HCT116 (cell line): ENCODE data around the gene C16orf78. TPM values are rescaled to one million over a fixed set of nuclear protein-coding genes. Genes with fewer than 3 reads are reported as not detected.

Experiments used
- ATAC-seq: fragments of 200-7000 bp; cut with Tn5 transposase; 2 replicates; pipeline ENCODE4 v1.9.1; 2020; ENCODE audit warnings: mild to moderate bottlenecking, moderate library complexity
- BruUV-seq: library from RNA; stranded (reverse); fragments of 400-500 nt; replicated peaks from 2 replicates; lab custom pipeline; 2021; lab: Mats Ljungman, UMichigan
- CTCF ChIA-PET: fragments of 300-600 bp; sonication (Branson Sonifier 250); formaldehyde crosslinking; loops from one replicate; lab custom pipeline; 2021; ENCODE audit warnings: antibody characterized with exemption; lab: Charles Lee
- POLR2A ChIA-PET: fragments of 300-600, 350-600 bp; sonication (Branson Sonifier 250); formaldehyde crosslinking; loops from one replicate; lab custom pipeline; 2021; ENCODE audit warnings: antibody characterized with exemption; lab: Charles Lee
- RAD21 ChIA-PET, 2 experiments: fragments of 300-600 bp; sonication (Branson Sonifier 250); formaldehyde crosslinking; loops; one replicate each; lab custom pipeline; 2023; ENCODE audit warnings: low total read pairs in 2 of 2; ENCODE audit not compliant: uncharacterized antibody in 2 of 2, unreplicated experiment in 2 of 2, low non-redundant PET in 1 of 2; lab: Charles Lee
- DNase-seq: peaks from one replicate; pipeline ENCODE4 v3.0.0-alpha.2; 2010; ENCODE audit warnings: low read depth, low spot score
- H2AFZ ChIP-seq: fragments of 200-600 bp; shearing (Covaris generic), sonication (generic); 2 replicates; pipeline ENCODE4 v1.6.1; 2017; ENCODE audit warnings: low read depth, mixed run types, mixed read lengths, antibody characterized with exemption, low read length; ENCODE audit not compliant: poor library complexity, severe bottlenecking
- H3K27ac ChIP-seq: 2 replicates; pipeline ENCODE4 v1.5.1; 2012; ENCODE audit warnings: low read depth, low read length
- H3K27me3 ChIP-seq: fragments of 200-600 bp; sonication (generic); 2 replicates; pipeline ENCODE4 v1.6.1; 2016; ENCODE audit warnings: mixed run types, low read length, mixed read lengths; ENCODE audit not compliant: insufficient read depth
- H3K36me3 ChIP-seq, 2 experiments: fragments of 200-500 bp in 1 of 2; fragments of 200-600 bp in 1 of 2; sonication (Bioruptor generic) in 1 of 2; sonication (generic) in 1 of 2; 2 replicates each; pipeline versions ENCODE4 v1.5.1 to v1.6.1; 2014 to 2016; ENCODE audit warnings: low read length in 2 of 2, inconsistent platforms in 1 of 2, mixed read lengths in 1 of 2, mixed run types in 1 of 2; ENCODE audit not compliant: insufficient read depth in 2 of 2, control insufficient read depth in 1 of 2
- H3K4me1 ChIP-seq, 2 experiments: fragments of 200-600 bp in 1 of 2; sonication (generic) in 1 of 2; 2 replicates each; pipeline versions ENCODE4 v1.5.1 to v1.6.1; 2012 to 2017; ENCODE audit warnings: low read length in 2 of 2, inconsistent platforms in 1 of 2, mild to moderate bottlenecking in 1 of 2, mixed read lengths in 1 of 2, mixed run types in 1 of 2, moderate library complexity in 1 of 2; ENCODE audit not compliant: insufficient read depth in 2 of 2, control insufficient read depth in 1 of 2
- H3K4me2 ChIP-seq: fragments of 200-600 bp; sonication (generic); 2 replicates; pipeline ENCODE4 v1.6.1; 2017; ENCODE audit warnings: mixed run types, low read length, mixed read lengths
- H3K4me3 ChIP-seq, 2 experiments: fragments of 200-600 bp in 1 of 2; sonication (generic) in 1 of 2; replicated peaks in 1 of 2; 2 replicates each; pipeline ENCODE4 v1.5.1; 2011 to 2016; ENCODE audit warnings: low read length in 2 of 2, control low read depth in 1 of 2, low read depth in 1 of 2, mild to moderate bottlenecking in 1 of 2, mixed read lengths in 1 of 2, mixed run types in 1 of 2
- H3K79me2 ChIP-seq: fragments of 200-600 bp; sonication (generic); 2 replicates; pipeline ENCODE4 v1.6.1; 2017; ENCODE audit warnings: mild to moderate bottlenecking, mixed run types, low read length, moderate library complexity, mixed read lengths; ENCODE audit not compliant: insufficient read depth
- H3K9ac ChIP-seq: fragments of 200-600 bp; sonication (generic); 2 replicates; pipeline ENCODE4 v1.6.1; 2016; ENCODE audit warnings: low read length, mixed read lengths
- H3K9me2 ChIP-seq: fragments of 200-600 bp; sonication (generic), shearing (Covaris generic); 2 replicates; pipeline ENCODE4 v1.6.1; 2017; ENCODE audit warnings: mixed run types, mild to moderate bottlenecking, moderate library complexity; ENCODE audit not compliant: insufficient read depth
- H3K9me3 ChIP-seq, 2 experiments: fragments of 200-500 bp in 1 of 2; fragments of 200-600 bp in 1 of 2; sonication (Bioruptor generic) in 1 of 2; sonication (generic) in 1 of 2; 2 replicates each; pipeline ENCODE4 v1.6.1; 2014 to 2017; ENCODE audit warnings: low read length in 2 of 2, mixed read lengths in 2 of 2, inconsistent platforms in 1 of 2, low read depth in 1 of 2, mild to moderate bottlenecking in 1 of 2, mixed run types in 1 of 2, moderate library complexity in 1 of 2; ENCODE audit not compliant: control insufficient read depth in 1 of 2, insufficient read depth in 1 of 2
- H4K20me1 ChIP-seq: fragments of 200-600 bp; sonication (generic), shearing (Covaris generic); 2 replicates; pipeline ENCODE4 v1.6.1; 2017; ENCODE audit warnings: mixed run types, mild to moderate bottlenecking, moderate library complexity; ENCODE audit not compliant: insufficient read depth
- ATF3 ChIP-seq: IDR thresholded peaks from 2 replicates; pipeline ENCODE4 v1.6.1; 2012
- CBX3 ChIP-seq: IDR thresholded peaks from 2 replicates; pipeline ENCODE4 v1.6.1; 2012; ENCODE audit warnings: low read depth
- CEBPB ChIP-seq: IDR thresholded peaks from 2 replicates; pipeline ENCODE4 v1.6.1; 2012; ENCODE audit warnings: low read depth
- CTCF ChIP-seq, 3 experiments: fragments of 200-600 bp in 1 of 3; sonication (generic) in 1 of 3; IDR thresholded peaks in 2 of 3; conservative IDR thresholded peaks in 1 of 3; 2 replicates each; pipeline ENCODE4 v1.5.1; 2012 to 2017; ENCODE audit warnings: low read depth in 2 of 3, low read length in 2 of 3, antibody characterized with exemption in 1 of 3, borderline replicate concordance in 1 of 3, control low read depth in 1 of 3, mild to moderate bottlenecking in 1 of 3, mixed read lengths in 1 of 3, mixed run types in 1 of 3, moderate library complexity in 1 of 3; ENCODE audit not compliant: insufficient read depth in 1 of 3
- EZH2phosphoT487 ChIP-seq: fragments of 200-600 bp; IDR thresholded peaks from 2 replicates; pipeline ENCODE4 v1.6.1; 2018; ENCODE audit warnings: antibody characterized with exemption, borderline replicate concordance
- FOSL1 ChIP-seq: IDR thresholded peaks from 2 replicates; pipeline ENCODE4 v1.6.1; 2012; ENCODE audit warnings: low read depth
- MAX ChIP-seq: IDR thresholded peaks from 2 replicates; pipeline ENCODE4 v1.6.1; 2012
- POLR2A ChIP-seq: IDR thresholded peaks from 2 replicates; pipeline ENCODE4 v1.7.0; 2011; ENCODE audit warnings: borderline replicate concordance; ENCODE audit not compliant: insufficient read depth, insufficient read length; ENCODE audit errors: extremely low read depth
- SP1 ChIP-seq: IDR thresholded peaks from 2 replicates; pipeline ENCODE4 v1.6.1; 2012; ENCODE audit warnings: low read depth
- SRF ChIP-seq: IDR thresholded peaks from 2 replicates; pipeline ENCODE4 v1.6.1; 2012; ENCODE audit warnings: low read depth
- YY1 ChIP-seq: IDR thresholded peaks from 2 replicates; pipeline ENCODE4 v1.6.1; 2011; ENCODE audit warnings: low read length, low read depth, moderate library complexity, mild to moderate bottlenecking; ENCODE audit not compliant: insufficient replicate concordance; ENCODE audit errors: extremely low read depth
- ZFX ChIP-seq: fragments of 450-650 bp; IDR thresholded peaks from 2 replicates; pipeline ENCODE4 v1.6.1; 2017
- ZNF274 ChIP-seq: fragments of 200-500 bp; sonication (Bioruptor generic); IDR thresholded peaks from 2 replicates; pipeline ENCODE4 v1.6.1; 2014; ENCODE audit warnings: mild to moderate bottlenecking, low read depth, low read length, inconsistent platforms
- intact Hi-C: fragments of 100-400 bp; cut with micrococcal nuclease; formaldehyde crosslinking; loops from 2 replicates; pipeline ENCODE4 v1.10.0; 2022
- total RNA-seq: library from RNA; stranded (reverse); gene quantifications from one replicate; pipeline ENCODE4 v1.2.1, GENCODE V29; 2021; ENCODE audit not compliant: unreplicated experiment

C16orf78 gene
- total RNA-seq, 1 experiment from 2014 or later = not detected

GRCh38 chr16:49347476-49347875 is 26.1 kb upstream of the C16orf78 start:
- H3K4me1 ChIP-seq = no peaks in the 10 kb centered on the region
- no TSS peak for BruUV-seq
- no peak for ATAC-seq
- no peak overlapping the region for H2AFZ ChIP-seq
- CTCF ChIA-PET = no interaction called here
- RAD21 ChIA-PET = no interaction called here
- intact Hi-C loops = no loop called here
- H3K27ac ChIP-seq = no peak overlapping the region
- H3K9me3 ChIP-seq = no peaks in the 10 kb centered on the region
- no peaks in the 10 kb centered on the region for H3K36me3 ChIP-seq
- H4K20me1 ChIP-seq = no peaks in the 10 kb centered on the region
- POLR2A ChIA-PET = no interaction called here
- no peak overlapping the region for H3K9ac ChIP-seq
- no peaks in the 10 kb centered on the region for H3K9me2 ChIP-seq
- no peak overlapping the region for H3K4me2 ChIP-seq
- TF ChIP-seq EZH2phosphoT487 (no peak), YY1 (no peak), MAX (no peak), CEBPB (no peak), POLR2A (no peak), FOSL1 (no peak), ZNF274 (no peak), ATF3 (no peak), ZFX (no peak), SRF (no peak), SP1 (no peak)
- no peak overlapping the region for H3K4me3 ChIP-seq
- DNase-seq = no peak
- H3K79me2 ChIP-seq = no peaks in the 10 kb centered on the region
- H3K27me3 ChIP-seq = peaks cover 7% of the 10 kb centered on the region

- Histone ChIP-seq H3K4me1 (no peaks in the 10 kb centered on the region), H3K4me3 (no peak overlapping the region), H3K36me3 (no peaks in the 10 kb centered on the region), H4K20me1 (no peaks in the 10 kb centered on the region), H3K9me2 (no peaks in the 10 kb centered on the region), H3K79me2 (no peaks in the 10 kb centered on the region), H3K27me3 (peaks cover 7% of the 10 kb centered on the region), H2AFZ (no peak overlapping the region), H3K27ac (no peak overlapping the region)
- ChIA-PET RAD21 (no interaction called here), CTCF (interaction anchor here (0.6 to 2.5 kb wide), 5 partner anchors 437 to 718 kb away, joined by 3 to 11 read pairs (median 4); no protein-coding TSS in a partner anchor), POLR2A (no interaction called here)
- intact Hi-C loops = no loop called here
- BruUV-seq = no TSS peak
- no peak for TF ChIP-seq POLR2A
- no peak for TF ChIP-seq CBX3
- peak in 1 of 3 experiments; percentile 24; a peak in 2 of 6 replicates for TF ChIP-seq CTCF (IDR thresholded peaks at IDR 0.05 in 2 of 3, conservative IDR thresholded peaks at IDR 0.05 in 1 of 3; ENCODE audit: borderline replicate concordance in 1 of 3, insufficient read depth in 1 of 3, low read depth in 2 of 3, low read length in 2 of 3)
- TF ChIP-seq, all 23 proteins: peak for 1
- peak; percentile 3 for DNase-seq
- no peaks in the 10 kb centered on the region for H3K9me3 ChIP-seq
- no peak overlapping the region for H3K4me2 ChIP-seq
- no peak overlapping the region for H3K9ac ChIP-seq
- ATAC-seq = no peak; the same call in 1 of the 2 replicates
These were observed 25.0 kb upstream of the C16orf78 start for GRCh38 chr16:49348408-49349176.
